Skin epidermis (tissue), 12 donors: ENCODE results near the gene SEPTIN12.
A peak's percentile ranks its signal among the peaks of the same experiment; 100 is the strongest.

Experiments used
- H3K27ac ChIP-seq, 21 experiments: fragments of 200-600 bp; sonication (generic) in 11 of 21; one replicate each; pipeline ENCODE4 v1.5.0; 2020; ENCODE audit warnings: mild to moderate bottlenecking in 3 of 21, inconsistent platforms in 2 of 21, moderate library complexity in 2 of 21
- H3K4me3 ChIP-seq, 7 experiments: fragments of 200-600 bp; sonication (generic) in 2 of 7; one replicate each; pipeline ENCODE4 v1.5.0; 2020; ENCODE audit warnings: inconsistent platforms in 2 of 7, mild to moderate bottlenecking in 2 of 7, moderate library complexity in 1 of 7

SEPTIN12 gene

DNA sequence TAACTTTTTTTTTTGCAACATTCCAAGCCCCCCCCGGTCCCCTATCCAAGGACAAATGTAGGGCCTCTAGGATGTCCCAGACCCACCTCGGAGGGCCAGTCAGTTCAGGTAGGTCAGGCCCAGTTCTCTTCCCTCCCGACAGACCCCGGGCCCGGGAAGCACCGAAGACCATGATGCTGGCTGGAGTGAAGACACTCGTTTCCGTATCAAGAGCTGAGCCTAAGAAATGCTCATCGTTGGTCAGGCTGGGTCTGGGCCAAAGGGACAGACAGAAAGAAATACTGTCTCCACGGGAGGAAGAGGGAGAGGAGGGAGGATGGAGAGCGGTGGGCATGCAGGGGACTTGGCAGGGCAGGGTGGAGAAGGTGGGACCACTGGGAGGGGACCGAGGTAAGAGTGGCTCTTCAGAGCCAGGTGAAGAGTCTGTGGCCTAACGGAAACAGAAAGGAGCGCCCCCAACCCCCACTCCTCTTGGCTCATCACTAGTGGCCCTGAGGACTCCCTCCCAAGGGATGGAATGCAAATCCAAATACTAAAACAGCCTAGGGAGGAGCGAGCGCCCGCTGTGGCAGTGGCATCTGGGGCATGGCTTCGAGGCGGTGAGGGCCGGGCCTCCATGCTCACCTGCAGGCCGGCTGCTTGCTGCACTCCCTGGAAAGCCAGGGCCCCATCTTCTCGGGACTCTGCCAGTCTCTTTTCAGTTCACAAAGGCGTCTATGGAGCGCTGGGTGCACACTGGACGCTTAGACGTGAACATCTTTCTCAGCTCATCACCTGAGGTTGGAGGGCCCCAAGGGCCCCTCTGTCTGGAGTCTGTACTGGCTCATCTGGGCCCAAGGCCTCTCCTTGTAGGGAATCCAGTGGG is 16.0 kb upstream of the SEPTIN12 start:
- no peak overlapping the region for H3K4me3 ChIP-seq
- peak overlapping the region in 1 of 21 experiments; percentile 7 for H3K27ac ChIP-seq

DNA sequence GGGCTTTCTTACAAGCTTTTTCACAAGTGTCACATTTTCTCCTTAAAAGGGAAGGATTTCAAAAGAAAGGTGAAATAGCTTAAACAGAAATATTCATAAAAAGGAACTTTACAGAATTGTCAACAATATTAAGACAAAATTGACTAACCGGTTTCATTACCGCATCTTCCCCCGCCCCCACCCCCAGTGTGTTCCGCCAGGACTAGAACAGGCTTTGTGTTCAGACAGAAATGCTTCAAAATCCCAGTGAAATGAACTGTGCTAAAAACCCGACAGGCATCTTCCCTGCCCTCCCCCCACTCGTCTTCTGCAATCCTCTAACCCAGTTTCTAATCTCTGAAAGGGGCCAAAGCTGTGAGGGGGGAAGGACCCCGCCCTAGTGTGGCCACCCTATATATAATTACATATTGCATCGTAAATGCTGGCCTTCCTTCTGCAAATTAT is 15.3 kb upstream of the SEPTIN12 start:
- Histone ChIP-seq H3K4me3 (peak overlapping the region in 6 of 7 experiments; percentile 78 to 95 (median 84)), H3K27ac (peak overlapping the region in 8 of 21 experiments; percentile 75 to 93 (median 90))

DNA sequence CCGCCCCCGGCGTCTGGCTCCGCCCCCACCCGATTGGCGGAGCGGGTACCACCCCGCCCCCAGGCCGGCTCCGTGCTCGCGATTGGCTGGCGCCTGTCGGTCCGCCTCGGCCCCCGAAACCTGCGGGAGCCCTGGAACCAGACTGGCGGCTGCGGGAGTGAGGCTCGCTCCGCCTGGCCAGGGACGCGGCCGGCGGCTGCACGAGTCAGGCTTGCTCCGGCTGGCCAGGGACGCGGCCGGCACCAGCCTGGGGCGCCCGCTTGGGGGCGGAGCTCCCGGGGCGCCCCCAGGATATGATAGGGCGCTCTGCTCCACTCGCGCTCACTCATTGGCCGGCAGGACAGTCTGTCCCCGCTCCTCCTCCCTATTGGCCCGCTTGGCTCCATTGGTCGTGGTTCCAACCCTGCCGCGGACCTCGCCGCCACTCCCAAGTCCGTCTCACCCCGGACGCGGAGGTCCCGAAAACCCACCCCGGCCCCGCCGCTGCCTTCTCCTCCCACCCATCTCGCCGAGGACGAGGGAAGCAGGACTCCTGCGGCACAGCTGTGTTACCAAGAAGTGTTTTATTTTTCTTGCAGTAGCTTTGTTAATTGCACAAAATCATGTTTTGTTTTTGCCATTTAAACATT is 14.6 kb upstream of the SEPTIN12 start:
- Histone ChIP-seq H3K27ac (peak overlapping the region; percentile 45 to 93 (median 81)), H3K4me3 (peak overlapping the region; percentile 78 to 95 (median 84))

DNA sequence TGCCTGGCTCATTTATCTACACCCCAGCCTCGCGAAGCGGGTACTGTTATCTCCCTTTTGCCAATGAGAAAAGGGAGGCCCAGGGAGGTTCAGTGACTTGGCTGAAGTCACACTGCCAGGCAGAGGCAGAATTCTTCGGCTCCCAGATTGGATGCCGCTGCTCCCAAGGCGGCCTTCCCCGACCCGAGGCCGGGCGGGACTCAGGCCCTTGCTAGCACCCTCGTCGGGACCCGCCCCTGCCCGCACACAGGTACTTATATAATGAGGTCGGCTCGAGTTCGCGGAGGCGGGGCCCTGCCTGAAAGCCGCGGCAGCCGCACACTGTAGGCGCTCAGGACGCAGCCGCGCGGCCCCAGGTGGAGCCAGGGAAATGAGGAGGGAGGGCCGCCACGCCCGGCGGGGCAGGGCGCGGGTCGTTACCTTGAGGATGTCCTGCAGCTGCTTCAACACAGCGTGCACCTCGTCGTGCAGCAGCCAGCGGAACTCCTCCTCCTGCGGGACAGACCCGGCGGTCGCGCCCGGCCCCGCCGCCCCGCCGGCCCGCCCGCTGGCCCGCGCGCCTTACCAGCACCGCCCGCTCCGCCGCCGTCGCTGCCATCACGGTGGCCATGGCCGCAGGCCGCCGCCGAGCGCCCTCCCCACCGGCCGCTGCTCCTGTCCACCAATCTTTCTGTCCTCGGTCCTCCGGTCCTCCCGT is 14.0 kb upstream of the SEPTIN12 start, which contains the start of gene ROGDI:
TSS of gene ROGDI (minus strand) at position 672 of the 697 bp plus-strand sequence. CDS start at position 610, 62 bp downstream.
- Histone ChIP-seq H3K4me3 (peak within 1 kb of the TSS; percentile 78 to 95 (median 84)), H3K27ac (peak within 1 kb of the TSS; percentile 45 to 93 (median 81))

DNA sequence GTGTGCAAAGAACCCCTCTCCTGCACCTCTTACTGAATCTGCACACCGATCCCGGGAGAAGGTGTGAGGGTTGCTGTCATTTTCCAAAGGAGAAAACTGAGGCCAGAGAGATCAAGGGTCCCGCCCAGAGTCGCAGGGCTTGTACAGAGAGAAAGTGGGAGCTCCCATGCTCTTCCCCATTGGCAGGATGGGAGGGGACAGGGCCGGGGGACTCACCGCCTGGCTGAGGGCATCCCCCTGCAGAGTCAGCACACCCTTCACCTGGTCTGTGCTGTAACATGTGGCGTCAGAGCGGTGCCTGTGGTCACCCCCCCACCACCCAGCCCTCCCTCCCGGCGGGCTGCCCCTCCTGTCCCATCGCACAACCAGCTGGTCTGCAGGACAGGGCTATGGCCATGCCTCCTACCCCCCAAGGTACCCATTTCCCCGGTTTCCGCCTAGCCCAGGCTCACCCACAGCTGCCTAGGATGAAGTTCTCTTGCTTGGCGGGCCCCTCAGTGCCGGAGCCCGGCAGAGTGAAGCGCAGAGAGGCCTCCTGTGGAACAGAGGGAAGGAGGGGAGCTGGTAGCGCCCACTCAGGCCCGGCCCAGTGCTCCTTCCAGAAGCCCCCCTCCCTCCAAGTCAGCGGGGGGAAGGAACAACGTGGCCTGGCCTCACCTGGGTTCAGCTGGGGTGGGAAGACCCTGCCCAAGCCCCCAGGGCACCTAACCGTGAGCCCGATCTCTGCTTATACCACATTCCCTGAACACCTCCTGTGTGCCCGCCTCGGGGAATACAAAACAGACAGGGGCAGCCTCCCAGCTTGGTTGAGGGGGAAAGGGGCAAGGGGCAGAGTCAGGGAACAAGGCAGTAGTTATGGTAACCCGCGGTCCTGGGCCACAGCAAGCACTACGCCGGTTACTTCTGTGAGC is 13.2 kb upstream of the SEPTIN12 start:
- Histone ChIP-seq H3K27ac (peak overlapping the region in 19 of 21 experiments; percentile 23 to 93 (median 69)), H3K4me3 (peak overlapping the region; percentile 78 to 95 (median 84))

DNA sequence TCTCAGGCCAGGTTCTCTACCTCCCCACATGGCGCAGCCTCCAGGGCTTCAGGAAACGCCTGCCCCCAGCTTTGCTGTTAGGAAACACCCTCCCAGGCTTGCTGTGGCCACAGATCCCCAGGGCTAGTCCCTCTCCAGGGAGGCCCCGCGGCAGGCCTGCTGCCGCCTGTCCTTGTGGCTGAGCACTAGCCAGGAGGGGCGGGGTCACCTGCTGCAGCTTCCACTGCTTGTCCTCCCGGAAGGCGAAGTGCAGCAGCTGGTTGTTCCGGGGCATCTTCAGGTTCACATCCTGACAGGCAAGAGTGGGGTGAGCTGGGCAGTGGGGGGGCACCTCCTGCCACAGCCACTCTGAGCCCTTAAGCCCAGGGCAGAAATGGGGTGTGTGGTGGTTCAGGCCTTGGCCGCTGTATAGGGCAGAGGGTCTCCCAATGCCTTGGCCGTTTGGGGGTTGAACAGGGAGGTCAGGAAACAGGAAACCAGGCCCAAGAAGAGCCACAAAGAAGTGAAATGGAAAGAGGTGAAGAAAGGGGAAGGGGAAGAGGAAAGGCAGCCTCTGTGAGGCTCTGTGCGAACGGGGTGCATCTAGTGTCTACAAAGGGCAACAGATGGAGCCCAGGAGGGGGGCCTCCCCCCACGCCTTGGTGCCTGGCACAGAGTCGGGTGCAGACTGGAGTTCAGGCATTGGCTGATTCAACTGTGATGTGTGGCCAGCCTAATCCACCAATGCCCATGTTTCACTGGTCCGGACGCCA is 12.3 kb upstream of the SEPTIN12 start:
- no peak overlapping the region for H3K4me3 ChIP-seq
- no peak overlapping the region for H3K27ac ChIP-seq

DNA sequence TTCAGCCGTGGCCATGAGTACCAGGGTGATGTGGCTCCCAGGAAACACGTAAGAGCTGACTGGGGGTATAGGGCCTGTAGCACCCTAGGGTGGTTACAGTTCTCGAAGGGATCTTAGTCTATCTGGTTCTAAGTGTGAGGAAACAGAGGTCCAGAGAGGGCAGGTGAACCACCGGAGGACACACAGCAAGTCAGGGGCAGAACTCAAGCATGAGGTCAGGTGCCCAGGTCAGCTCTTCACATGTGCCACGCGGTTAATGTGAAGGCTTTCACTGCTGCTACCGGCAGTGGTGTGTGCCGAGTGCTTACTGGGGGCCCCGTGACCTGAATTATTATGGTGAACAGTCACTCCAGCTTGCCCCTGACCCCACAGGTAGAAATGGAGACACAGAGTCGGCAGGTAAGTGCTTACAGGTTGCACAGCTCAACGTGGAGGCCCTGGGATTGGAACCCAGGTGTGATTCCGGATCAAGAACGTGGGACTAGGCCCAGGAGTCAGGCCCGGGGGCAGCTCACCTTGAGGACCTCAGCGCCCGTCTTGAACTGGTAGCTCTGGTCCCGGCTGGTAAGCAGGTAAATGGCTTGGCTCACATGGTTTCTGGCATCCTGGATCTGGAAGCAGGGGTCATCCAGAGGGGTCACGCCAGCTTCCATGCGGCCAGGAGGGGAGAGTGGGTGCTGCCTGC is 11.2 kb upstream of the SEPTIN12 start:
- Histone ChIP-seq H3K27ac (no peak overlapping the region), H3K4me3 (no peak overlapping the region)

DNA sequence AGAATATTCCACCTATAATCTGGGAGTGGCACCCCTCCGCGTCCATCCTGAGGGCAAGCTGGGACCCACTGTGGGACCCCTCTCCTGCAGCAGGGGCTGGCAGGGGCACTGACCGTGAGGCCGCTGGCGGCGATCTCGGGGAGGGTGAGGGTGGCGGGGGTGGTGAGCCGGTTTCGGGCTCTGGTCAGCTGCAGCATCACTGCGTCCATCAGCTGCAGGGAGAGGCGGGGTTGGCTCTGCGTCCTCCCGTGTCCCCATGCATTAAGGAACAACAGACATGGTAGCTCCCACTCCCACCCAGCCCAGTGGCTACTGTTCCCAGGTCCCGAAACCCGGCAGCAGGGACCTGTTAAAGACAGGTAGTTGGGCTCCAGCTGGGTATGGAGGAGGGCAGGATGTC is 10.3 kb upstream of the SEPTIN12 start:
- Histone ChIP-seq H3K4me3 (no peak overlapping the region), H3K27ac (no peak overlapping the region)

DNA sequence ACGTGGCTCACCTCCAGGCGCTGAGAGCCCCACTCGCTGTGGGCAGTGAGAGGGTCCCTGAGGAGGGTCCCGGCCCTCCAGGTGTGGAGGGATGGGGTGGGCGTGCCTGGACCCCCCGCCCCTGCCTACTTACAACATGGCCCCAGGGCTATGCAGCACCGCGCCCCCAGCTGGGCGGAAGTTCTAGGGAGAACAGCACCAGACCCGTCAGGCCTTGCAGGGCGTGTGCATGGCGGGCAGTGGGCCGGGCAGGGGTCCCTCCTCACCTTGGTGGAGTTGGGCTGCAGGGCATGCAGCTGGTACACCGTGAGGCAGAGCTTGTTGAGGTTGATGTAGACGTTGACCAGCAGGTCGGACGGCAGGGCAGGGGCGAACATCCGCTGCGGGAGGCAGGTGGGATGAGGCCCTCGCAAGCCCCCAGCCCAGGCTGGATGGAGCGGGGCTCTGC is 9.7 kb upstream of the SEPTIN12 start:
- Histone ChIP-seq H3K4me3 (no peak overlapping the region), H3K27ac (no peak overlapping the region)

DNA sequence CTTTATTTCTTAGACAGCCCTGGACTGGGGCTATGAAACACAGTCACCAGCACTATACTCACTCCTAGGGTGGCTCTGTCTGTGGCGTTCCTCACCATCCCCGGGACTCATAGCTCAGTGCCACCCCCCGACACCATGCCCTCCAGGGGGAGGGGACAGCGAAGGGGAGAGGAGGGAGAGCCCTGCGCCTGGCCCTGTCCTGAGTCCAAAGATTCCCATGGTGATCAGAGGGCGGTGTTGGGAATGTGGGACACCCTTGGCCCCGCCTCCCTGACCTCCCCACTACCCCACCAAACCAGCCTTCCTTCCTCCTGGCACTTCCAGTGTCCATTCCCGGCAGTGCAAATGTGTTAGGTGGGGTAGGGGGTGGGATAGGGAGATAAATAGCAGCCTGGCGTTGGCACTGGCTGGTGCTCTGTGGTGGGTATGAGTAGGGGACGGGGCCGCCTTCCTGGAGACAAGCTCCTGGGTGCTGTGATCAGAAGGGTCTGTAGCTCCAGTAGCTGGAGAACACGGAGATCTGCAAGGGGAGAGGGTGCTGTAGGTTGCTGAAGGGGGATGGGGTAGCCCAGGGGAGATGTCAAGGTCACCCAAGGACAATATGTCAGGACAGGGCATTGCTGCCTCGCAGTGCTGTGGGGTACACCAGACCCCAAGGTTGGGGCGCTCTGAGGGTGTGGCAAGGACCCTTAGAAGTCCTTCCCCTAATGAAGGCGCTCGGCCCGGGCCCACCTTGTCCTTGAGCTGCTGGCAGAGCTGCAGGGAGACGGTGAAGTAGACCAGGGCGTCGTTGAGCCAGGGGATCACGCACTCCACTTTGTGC is 9.0 kb upstream of the SEPTIN12 start:
- Histone ChIP-seq H3K27ac (no peak overlapping the region), H3K4me3 (no peak overlapping the region)

DNA sequence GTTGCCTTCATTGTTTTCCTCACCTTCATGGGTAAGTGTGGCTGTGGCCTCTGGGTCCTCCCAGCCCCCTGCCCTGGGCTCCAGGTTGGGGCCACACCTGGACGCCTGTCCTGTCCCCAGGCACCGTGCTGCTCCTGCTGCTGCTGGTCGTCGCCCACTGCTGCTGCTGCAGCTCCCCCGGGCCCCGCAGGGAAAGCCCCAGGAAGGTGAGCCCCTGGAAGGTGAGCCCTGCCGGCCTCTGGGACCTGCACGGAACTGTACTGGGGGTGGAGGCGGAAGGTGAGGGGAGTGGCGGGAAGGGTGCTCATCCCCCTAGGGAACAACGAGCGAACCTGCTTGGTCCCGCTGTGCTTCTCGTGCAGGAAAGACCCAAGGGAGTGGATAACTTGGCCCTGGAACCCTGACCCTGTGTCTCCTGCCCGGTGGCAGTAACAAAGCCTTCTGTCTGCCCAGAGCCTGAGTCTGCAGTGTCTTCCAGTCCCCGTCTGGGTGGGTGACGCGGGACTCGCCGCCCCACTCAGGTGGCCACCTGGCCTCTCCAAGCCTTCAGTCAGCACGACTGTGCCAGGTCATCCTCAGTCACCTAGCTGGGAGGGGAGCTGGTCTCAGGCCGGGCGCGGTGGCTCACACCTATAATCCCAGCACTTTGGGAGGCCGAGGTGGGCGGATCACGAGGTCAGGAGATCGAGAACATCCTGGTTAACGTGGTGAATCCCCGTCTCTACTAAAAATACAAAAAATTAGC is 7.9 kb upstream of the SEPTIN12 start:
- no peak overlapping the region for H3K4me3 ChIP-seq
- no peak overlapping the region for H3K27ac ChIP-seq

DNA sequence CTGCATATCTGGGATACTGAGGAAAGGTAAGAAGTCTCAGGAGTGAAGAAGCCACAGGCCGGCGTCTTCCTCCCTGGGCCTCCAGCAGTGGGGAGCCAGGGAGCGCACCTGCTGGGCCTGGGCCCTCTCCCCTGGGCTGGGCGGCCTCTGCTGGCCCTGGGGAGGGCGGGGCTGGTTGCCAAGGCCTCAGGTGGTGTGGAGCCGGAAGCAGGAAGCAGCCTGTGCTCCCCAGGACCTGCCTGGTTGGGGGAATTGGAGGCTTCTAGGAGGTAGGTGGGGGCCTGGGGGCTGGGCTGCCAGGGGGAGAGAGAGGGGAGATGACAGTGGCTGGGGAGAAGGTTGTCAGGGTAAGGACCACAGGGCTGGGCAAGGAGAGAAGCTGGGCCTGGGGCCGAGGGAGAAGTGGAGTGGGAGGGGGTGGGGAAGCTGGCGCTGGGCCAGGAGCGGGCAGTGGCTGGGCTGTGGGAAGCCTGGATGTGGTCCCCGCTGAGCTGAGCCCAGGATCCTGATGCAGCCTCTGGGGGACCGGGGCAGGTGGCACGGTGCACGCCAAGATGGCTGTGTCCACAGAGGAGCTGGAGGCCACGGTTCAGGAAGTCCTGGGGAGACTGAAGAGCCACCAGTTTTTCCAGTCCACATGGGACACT is 7.2 kb upstream of the SEPTIN12 start, which contains the start of gene SMIM22:
TSS of gene SMIM22 (plus strand) at position 189 of the 647 bp plus-strand sequence. CDS start at position 555, 366 bp downstream.
- Histone ChIP-seq H3K4me3 (no peak within 1 kb of the TSS), H3K27ac (no peak within 1 kb of the TSS)

DNA sequence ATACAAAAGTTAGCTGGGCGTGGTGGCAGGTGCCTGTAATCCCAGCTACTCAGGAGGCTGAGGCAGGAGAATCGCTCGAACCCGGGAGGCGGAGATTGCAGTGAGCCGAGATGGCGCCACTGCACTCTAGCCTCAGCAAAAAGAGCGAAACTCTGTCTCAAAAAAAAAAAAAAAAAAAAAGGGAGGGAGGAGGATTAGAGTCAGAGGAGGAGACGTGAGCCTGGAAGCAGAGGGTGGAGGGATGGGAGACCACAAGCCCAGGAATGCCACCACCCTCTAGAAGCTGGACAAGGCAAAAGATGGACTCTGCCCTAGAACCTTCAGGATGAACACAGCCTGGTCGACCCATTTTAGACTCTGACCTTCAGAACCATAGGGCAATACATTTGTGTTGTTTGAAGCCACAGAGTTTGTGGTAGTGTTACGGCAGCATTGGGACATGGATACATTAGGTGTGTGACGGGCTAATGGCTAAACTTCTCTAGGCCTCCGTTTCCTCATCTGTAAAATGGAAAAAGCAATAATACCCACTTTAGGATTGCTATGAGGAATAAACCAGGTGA is 4.9 kb upstream of the SEPTIN12 start:
- H3K4me3 ChIP-seq: no peak overlapping the region
- no peak overlapping the region for H3K27ac ChIP-seq

DNA sequence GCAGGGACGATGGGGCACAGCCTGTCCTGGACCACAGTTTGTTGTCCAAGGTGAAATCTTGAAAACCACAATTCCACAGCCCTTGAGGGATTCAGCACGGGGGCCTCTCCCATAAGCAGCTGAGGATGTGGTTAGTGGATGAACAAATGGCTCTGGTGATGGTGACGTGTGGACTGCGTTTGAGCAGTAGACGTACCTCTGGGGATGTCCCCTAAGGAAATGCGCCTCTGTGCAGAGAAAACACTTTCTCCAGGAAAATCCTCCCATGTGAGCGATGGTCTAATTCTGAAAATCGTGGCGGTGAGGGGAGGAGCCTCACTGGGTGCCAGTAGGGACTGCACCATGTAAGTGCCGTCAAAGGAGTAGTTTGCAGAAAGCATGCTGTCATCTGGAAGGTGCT is 2.7 kb upstream of the SEPTIN12 start:
- no peak overlapping the region for H3K27ac ChIP-seq
- no peak overlapping the region for H3K4me3 ChIP-seq

DNA sequence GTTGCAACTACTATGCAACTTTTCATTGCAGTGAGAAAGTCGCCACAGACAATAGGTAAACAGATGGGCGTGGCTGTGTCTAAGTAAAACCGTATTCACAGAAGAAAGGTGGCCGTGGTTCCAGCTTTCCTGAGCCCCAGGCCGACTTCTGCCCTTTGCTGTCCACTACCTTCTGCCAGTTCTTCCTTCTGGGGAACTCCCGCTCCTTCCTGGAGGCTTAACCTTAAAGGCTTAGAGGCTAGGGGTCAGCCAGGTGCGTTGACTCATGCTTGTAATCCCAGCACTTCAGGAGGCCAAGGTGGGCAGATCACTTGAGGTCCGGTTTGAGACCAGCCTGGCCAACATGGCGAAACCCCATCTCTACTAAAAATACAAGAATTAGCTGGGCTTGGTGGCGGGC is 2.1 kb upstream of the SEPTIN12 start:
- H3K27ac ChIP-seq: no peak overlapping the region

More for the DNA sequence above, 2.1 kb upstream of the SEPTIN12 start:
- H3K4me3 ChIP-seq: no peak overlapping the region
